Ascending aorta (tissue), 2 donors: ENCODE measurements around the gene CLDN5. TPM values are rescaled to one million over a fixed set of nuclear protein-coding genes. Genes with fewer than 3 reads are reported as not detected.

Source experiments
- DNase-seq, 2 donors: peaks; one replicate each; pipeline ENCODE4 v3.0.0-alpha.2; 2019; ENCODE audit warnings: low spot score in 2 of 2
- H3K27ac ChIP-seq, 2 donors: fragments of 200-600 bp; sonication (generic); one replicate each; pipeline ENCODE4 v1.5.1; 2016 to 2017; ENCODE audit warnings: mild to moderate bottlenecking in 1 of 2
- H3K27me3 ChIP-seq: fragments of 200-600 bp; sonication (generic); one replicate; pipeline ENCODE4 v1.5.1; 2017
- H3K36me3 ChIP-seq, 2 donors: fragments of 200-600 bp; sonication (generic); one replicate each; pipeline ENCODE4 v1.5.1; 2016
- H3K4me1 ChIP-seq, 2 donors: fragments of 200-600 bp; sonication (generic); one replicate each; pipeline ENCODE4 v1.5.1; 2016 to 2017; ENCODE audit warnings: mild to moderate bottlenecking in 1 of 2
- H3K4me3 ChIP-seq, 2 donors: fragments of 200-600 bp; sonication (generic); one replicate each; pipeline ENCODE4 v1.5.1; 2016 to 2017; ENCODE audit warnings: mild to moderate bottlenecking in 1 of 2
- H3K9me3 ChIP-seq, 2 donors: fragments of 200-600 bp; sonication (generic); one replicate each; pipeline ENCODE4 v1.5.1; 2016
- CTCF ChIP-seq, 3 experiments: fragments of 200-600 bp in 2 of 3; fragments of 450-650 bp in 1 of 3; sonication (generic) in 2 of 3; IDR thresholded peaks; one replicate each; pipeline ENCODE4 v1.5.1; 2016 to 2019; ENCODE audit warnings: antibody characterized with exemption in 3 of 3, mild to moderate bottlenecking in 1 of 3, moderate library complexity in 1 of 3
- intact Hi-C: fragments of 100-400 bp; cut with DNase I; formaldehyde crosslinking; loops from one replicate; pipeline ENCODE4 v1.15.1; 2023
- total RNA-seq: library from RNA; depleted of rRNA; stranded (reverse); fragments of >200 nt; gene quantifications from one replicate; pipeline ENCODE4 v1.1.0, GENCODE V29; 2016

CLDN5 gene
- total RNA-seq, 1 donor from 2014 or later: 482 TPM

- Histone ChIP-seq H3K4me3 (no peak overlapping the region), H3K36me3 (no peaks in the 10 kb centered on the region), H3K9me3 (no peaks in the 10 kb centered on the region), H3K4me1 (peaks cover 3 to 11% of the 10 kb centered on the region in 2 donors), H3K27ac (no peak overlapping the region), H3K27me3 (no peaks in the 10 kb centered on the region)
- DNase-seq: no peak
- TF ChIP-seq CTCF (IDR thresholded peaks at IDR 0.05): no peak
- intact Hi-C loops: no loop called here
These were observed 43.4 kb downstream of the CLDN5 start for GRCh38 chr22:19480789-19481188.

- H3K27ac ChIP-seq: no peak overlapping the region
- no peaks in the 10 kb centered on the region for H3K27me3 ChIP-seq
- peaks cover 0 to 4% of the 10 kb centered on the region in 2 donors for H3K36me3 ChIP-seq
- H3K4me3 ChIP-seq: peak overlapping the region; percentile 37 to 84
- H3K4me1 ChIP-seq: peaks cover 3 to 11% of the 10 kb centered on the region in 2 donors
- H3K9me3 ChIP-seq: no peaks in the 10 kb centered on the region
- no peak for DNase-seq
- intact Hi-C loops: no loop called here
- TF ChIP-seq CTCF (IDR thresholded peaks at IDR 0.05): no peak
These were observed 44.0 kb downstream of the CLDN5 start for GRCh38 chr22:19480173-19480568.

GRCh38 chr22:19479355-19480172 lies 44.6 kb downstream of the CLDN5 start, which contains the start of gene CDC45:
TSS of gene CDC45 (plus strand) at chr22:19479920. CDS start at chr22:19479969, 49 bp downstream.
- TF ChIP-seq CTCF (IDR thresholded peaks at IDR 0.05): no peak
- no peaks in the 10 kb centered on the region for H3K27me3 ChIP-seq
- peaks cover 3 to 11% of the 10 kb centered on the region in 2 donors for H3K4me1 ChIP-seq
- H3K27ac ChIP-seq: peak within 1 kb of the TSS; percentile 87 to 98
- peaks cover 3 to 7% of the 10 kb centered on the region in 2 donors for H3K36me3 ChIP-seq
- intact Hi-C loops: loop anchor here (1.0 to 2.0 kb wide), 6 partner anchors 32 to 335 kb away; partner anchors contain the start of genes C22orf39, CLTCL1, ESS2 and MRPL40
- no peaks in the 10 kb centered on the region for H3K9me3 ChIP-seq
- peak; percentile 90 to 98 for DNase-seq
- H3K4me3 ChIP-seq: peak within 1 kb of the TSS; percentile 84 to 85

GRCh38 chr22:19478901-19479354 lies 45.3 kb downstream of the CLDN5 start, which contains the start of gene UFD1:
TSS of gene UFD1 (minus strand) at chr22:19479193. CDS start at chr22:19479085, 108 bp downstream.
- DNase-seq: peak; percentile 26 to 87
- H3K27me3 ChIP-seq: no peaks in the 10 kb centered on the region
- TF ChIP-seq CTCF (IDR thresholded peaks at IDR 0.05): no peak
- peak within 1 kb of the TSS; percentile 84 to 85 for H3K4me3 ChIP-seq
- H3K36me3 ChIP-seq: peaks cover 10 to 12% of the 10 kb centered on the region in 2 donors
- H3K4me1 ChIP-seq: peaks cover 3 to 11% of the 10 kb centered on the region in 2 donors
- intact Hi-C loops: loop anchor here (1.0 to 2.0 kb wide), 6 partner anchors 32 to 335 kb away; partner anchors contain the start of genes C22orf39, CLTCL1, ESS2 and MRPL40
- peak within 1 kb of the TSS; percentile 87 to 98 for H3K27ac ChIP-seq
- H3K9me3 ChIP-seq: no peaks in the 10 kb centered on the region

- no peak for DNase-seq
- peak overlapping the region; percentile 87 to 98 for H3K27ac ChIP-seq
- H3K36me3 ChIP-seq: peaks cover 16 to 18% of the 10 kb centered on the region in 2 donors
- no peaks in the 10 kb centered on the region for H3K27me3 ChIP-seq
- intact Hi-C loops: loop anchor here (2.0 kb wide), 1 partner anchor 241 kb away; no protein-coding TSS in a partner anchor
- no peak for TF ChIP-seq CTCF (IDR thresholded peaks at IDR 0.05)
- no peaks in the 10 kb centered on the region for H3K9me3 ChIP-seq
- peak overlapping the region; percentile 84 to 85 for H3K4me3 ChIP-seq
- H3K4me1 ChIP-seq: peaks cover 3 to 11% of the 10 kb centered on the region in 2 donors
These were observed 45.9 kb downstream of the CLDN5 start for GRCh38 chr22:19478045-19478900.
